Activated naive CD8-positive, alpha-beta T cell treated with anti-CD3 and anti-CD28 coated beads for 36 hours (primary cell): ENCODE measurements around the gene MST1. TPM values are rescaled to one million over a fixed set of nuclear protein-coding genes. Genes with fewer than 3 reads are reported as not detected.

Experiments
- DNase-seq: peaks from one replicate; pipeline ENCODE4 v3.0.0; 2021
- H3K27ac Mint-ChIP-seq: one replicate; pipeline ENCODE4 v1.8.0; 2022; ENCODE audit warnings: mild to moderate bottlenecking, moderate library complexity, mixed read lengths
- H3K27me3 Mint-ChIP-seq: one replicate; pipeline ENCODE4 v1.8.0; 2022; ENCODE audit warnings: mild to moderate bottlenecking, mixed read lengths
- H3K36me3 Mint-ChIP-seq: one replicate; pipeline ENCODE4 v1.8.0; 2021; ENCODE audit warnings: mild to moderate bottlenecking, mixed read lengths
- H3K4me1 Mint-ChIP-seq: one replicate; pipeline ENCODE4 v1.8.0; 2021; ENCODE audit warnings: mixed read lengths
- H3K4me3 Mint-ChIP-seq: one replicate; pipeline ENCODE4 v1.8.0; 2022; ENCODE audit warnings: mild to moderate bottlenecking, moderate library complexity, mixed read lengths
- H3K9me3 Mint-ChIP-seq: one replicate; pipeline ENCODE4 v1.8.0; 2022; ENCODE audit warnings: mixed read lengths
- total RNA-seq, 2 experiments: library from RNA; stranded (reverse); gene quantifications; one replicate each; pipeline ENCODE4 v1.2.3, GENCODE V29; 2021

MST1 gene
- total RNA-seq, 2 experiments from 2014 or later, result 6.7 to 8.4 TPM

DNA sequence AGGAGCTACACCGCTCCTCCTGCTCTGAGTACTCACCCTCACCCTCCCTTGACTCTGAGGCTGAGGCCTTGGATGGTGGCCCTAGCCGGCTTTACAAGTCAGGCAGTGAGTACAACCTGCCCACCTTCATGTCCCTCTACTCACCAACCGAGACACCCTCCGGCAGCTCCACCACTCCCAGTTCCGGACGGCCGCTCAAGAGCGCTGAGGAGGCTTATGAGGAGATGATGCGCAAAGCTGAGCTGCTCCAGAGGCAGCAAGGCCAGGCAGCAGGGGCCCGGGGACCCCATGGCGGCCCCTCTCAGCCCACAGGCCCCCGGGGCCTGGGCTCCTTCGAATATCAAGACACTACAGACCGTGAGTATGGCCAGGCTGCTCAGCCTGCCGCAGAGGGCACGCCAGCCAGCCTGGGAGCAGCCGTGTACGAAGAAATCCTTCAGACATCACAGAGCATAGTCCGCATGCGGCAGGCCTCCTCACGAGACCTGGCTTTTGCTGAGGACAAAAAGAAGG lies 36.3 kb downstream of the MST1 start:
- Mint-ChIP-seq H3K4me1 (no peaks in the 10 kb centered on the region), H3K27ac (no peak overlapping the region), H3K9me3 (no peaks in the 10 kb centered on the region), H3K4me3 (no peak overlapping the region), H3K36me3 (no peaks in the 10 kb centered on the region), H3K27me3 (no peaks in the 10 kb centered on the region)
- no peak for DNase-seq

DNA sequence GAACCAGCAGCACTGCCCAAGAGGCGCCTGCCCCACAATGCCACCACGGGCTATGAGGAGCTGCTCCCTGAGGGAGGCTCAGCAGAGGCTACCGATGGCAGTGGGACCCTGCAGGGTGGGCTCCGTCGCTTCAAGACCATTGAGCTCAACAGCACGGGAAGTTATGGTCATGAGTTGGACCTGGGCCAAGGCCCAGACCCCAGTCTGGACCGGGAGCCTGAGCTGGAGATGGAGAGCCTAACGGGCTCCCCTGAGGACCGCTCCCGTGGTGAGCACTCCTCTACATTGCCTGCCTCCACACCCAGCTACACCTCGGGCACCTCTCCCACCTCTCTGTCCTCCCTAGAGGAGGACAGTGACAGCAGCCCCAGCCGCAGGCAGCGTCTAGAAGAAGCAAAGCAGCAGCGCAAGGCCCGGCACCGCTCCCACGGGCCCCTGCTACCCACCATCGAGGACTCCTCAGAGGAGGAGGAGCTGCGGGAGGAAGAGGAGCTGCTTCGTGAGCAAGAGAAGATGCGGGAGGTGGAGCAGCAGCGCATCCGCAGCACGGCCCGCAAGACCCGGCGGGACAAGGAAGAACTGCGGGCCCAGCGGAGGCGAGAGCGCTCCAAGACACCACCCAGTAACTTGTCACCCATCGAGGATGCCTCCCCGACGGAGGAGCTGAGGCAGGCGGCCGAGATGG lies 36.9 kb downstream of the MST1 start:
- Mint-ChIP-seq H3K9me3 (no peaks in the 10 kb centered on the region), H3K27ac (no peak overlapping the region)

DNA sequence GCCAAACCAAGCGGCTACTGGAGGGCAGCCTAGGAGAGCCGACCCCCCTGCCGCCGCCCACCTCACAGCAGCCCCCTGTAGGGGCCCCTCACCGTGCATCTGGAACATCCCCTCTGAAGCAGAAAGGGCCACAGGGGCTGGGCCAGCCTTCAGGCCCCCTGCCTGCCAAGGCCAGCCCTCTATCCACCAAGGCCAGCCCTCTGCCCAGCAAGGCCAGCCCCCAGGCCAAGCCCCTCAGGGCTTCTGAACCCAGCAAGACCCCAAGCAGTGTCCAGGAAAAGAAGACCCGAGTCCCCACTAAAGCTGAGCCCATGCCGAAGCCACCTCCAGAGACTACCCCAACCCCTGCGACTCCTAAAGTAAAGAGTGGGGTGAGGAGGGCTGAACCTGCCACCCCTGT lies 38.6 kb downstream of the MST1 start:
- DNase-seq, result no peak
- Mint-ChIP-seq H3K36me3 (no peaks in the 10 kb centered on the region), H3K4me1 (no peaks in the 10 kb centered on the region), H3K9me3 (no peaks in the 10 kb centered on the region), H3K27ac (no peak overlapping the region), H3K27me3 (no peaks in the 10 kb centered on the region), H3K4me3 (no peak overlapping the region)

More for the DNA sequence above, 36.9 kb downstream of the MST1 start:
- no peaks in the 10 kb centered on the region for H3K4me1 Mint-ChIP-seq
- H3K27me3 Mint-ChIP-seq, result no peaks in the 10 kb centered on the region
- H3K4me3 Mint-ChIP-seq, result no peak overlapping the region
- no peaks in the 10 kb centered on the region for H3K36me3 Mint-ChIP-seq
- no peak for DNase-seq

DNA sequence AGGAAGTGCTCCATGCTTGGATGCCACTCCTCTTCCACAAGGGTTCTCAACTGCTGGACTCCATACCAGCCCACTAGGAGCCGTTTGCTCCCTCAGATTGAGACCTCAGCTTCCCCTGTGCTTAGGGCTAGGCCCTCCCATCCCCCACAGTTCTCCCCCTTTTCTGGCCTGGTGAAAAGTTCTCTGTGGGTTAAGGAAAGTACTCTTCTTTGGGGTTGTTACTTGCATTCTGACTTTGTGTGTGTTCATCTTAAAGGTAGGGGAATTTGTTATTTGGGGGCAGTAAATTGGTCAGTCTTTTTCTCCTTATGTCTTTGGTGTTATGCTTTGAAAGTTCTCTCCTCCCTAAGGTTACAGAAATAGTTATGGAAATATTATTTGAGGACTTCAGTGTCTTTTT lies 39.1 kb downstream of the MST1 start:
- no peak for DNase-seq
- H3K4me3 Mint-ChIP-seq, result no peak overlapping the region

DNA sequence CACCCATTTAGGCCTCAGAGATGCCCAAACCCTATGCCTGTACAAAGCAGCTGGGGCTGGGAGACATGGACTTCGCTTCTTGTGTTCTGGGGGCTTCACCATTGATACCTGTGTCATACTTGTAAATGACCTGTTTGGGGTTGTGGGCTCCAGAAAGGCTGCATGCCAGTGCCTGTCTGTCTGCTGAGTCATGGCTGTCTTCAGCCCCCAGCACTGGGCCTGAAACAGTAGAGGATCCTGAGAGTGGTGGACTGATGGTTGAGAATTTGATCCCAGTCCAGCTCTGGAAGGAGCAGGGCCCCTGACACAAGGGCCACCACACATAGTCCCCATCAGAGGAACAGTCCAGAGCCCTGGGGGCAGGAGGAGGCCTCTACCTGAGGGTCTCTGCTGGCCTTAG lies 39.7 kb downstream of the MST1 start:
- no peak overlapping the region for H3K4me3 Mint-ChIP-seq
- no peak for DNase-seq
- H3K27me3 Mint-ChIP-seq, result no peaks in the 10 kb centered on the region
- H3K27ac Mint-ChIP-seq, result no peak overlapping the region
- H3K9me3 Mint-ChIP-seq, result no peaks in the 10 kb centered on the region
- H3K36me3 Mint-ChIP-seq, result no peaks in the 10 kb centered on the region
- no peaks in the 10 kb centered on the region for H3K4me1 Mint-ChIP-seq

More for the DNA sequence above, 39.1 kb downstream of the MST1 start:
- H3K27me3 Mint-ChIP-seq, result no peaks in the 10 kb centered on the region
- no peaks in the 10 kb centered on the region for H3K9me3 Mint-ChIP-seq
- no peak overlapping the region for H3K27ac Mint-ChIP-seq
- H3K36me3 Mint-ChIP-seq, result no peaks in the 10 kb centered on the region
- no peaks in the 10 kb centered on the region for H3K4me1 Mint-ChIP-seq

DNA sequence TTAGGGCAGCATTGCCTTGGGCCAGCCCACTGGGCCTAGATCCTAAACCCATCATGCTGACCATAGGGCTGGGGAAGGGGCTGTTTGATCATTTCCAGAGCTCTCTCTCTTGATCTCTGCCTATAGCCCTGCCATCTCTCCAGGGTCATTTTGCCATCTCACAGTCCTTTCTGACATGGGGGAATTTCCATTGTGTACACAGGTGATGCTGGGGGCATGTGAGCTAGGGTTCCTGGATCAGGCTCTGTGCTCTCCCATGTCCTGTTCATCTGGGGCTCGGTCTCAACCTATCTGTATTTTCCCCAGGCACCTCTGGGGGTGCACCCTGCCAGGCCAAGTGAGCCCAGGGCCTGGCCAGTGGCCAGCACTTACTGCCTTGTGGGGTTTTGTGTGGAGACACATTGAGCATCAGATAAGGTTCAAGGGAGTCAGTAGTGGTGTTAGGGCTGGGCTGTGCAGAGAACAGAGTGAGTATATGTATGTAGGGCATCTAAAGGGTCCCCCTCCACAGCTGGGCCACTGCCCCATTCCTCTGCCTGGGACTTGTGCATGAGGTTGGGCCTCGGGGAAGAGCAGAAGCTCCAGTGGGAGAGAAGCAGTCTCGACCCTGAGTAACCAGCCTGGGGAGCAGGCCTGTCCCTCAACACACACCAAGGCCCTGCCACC lies 40.8 kb downstream of the MST1 start:
- Mint-ChIP-seq H3K36me3 (no peaks in the 10 kb centered on the region), H3K27ac (no peak overlapping the region), H3K9me3 (no peaks in the 10 kb centered on the region), H3K4me3 (no peak overlapping the region), H3K4me1 (no peaks in the 10 kb centered on the region), H3K27me3 (no peaks in the 10 kb centered on the region)
- DNase-seq, result no peak

DNA sequence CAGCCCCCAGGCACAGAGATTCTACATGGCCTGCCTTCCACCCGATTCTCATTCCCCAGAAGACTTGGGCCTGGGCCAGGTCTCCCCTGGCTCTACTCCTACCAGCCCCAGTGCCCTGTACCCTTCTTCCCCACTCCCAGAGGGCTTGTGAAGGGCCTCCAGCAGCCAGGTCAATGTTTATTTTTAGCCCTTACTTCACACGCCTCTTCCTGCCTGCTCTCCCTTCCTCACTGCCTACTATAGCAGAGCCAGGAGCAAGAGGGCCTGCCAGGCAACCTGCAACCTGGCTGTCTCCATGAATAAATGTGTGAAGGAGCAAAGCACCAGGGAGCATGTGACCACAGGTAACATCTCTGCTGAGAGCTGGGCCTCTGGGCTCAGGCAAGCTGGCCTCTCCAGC lies 41.5 kb downstream of the MST1 start:
- H3K9me3 Mint-ChIP-seq, result no peaks in the 10 kb centered on the region
- no peak overlapping the region for H3K4me3 Mint-ChIP-seq
- no peak for DNase-seq
- H3K4me1 Mint-ChIP-seq, result no peaks in the 10 kb centered on the region
- H3K27ac Mint-ChIP-seq, result no peak overlapping the region
- no peaks in the 10 kb centered on the region for H3K36me3 Mint-ChIP-seq
- no peaks in the 10 kb centered on the region for H3K27me3 Mint-ChIP-seq

DNA sequence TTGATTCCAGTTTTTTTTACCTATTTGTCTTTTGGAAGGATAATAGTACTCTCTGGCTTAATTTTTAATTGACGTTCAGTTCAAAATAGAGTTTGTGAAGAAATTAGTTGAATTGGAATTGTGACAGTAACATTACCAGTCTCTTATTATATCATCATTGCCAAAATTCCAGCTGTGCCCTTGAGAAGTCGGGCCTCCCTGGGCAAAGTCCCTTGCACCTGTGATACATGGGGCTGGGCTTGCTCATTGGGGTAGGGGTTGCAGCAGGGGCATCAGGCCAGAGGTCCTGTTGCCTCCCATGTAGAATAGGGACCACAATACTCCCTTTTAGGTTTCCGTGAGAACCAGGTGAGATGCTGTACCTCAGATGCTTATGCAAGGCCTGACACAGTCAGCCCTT lies 43.0 kb downstream of the MST1 start:
- no peak for DNase-seq
- Mint-ChIP-seq H3K4me3 (no peak overlapping the region), H3K4me1 (no peaks in the 10 kb centered on the region), H3K9me3 (no peaks in the 10 kb centered on the region), H3K36me3 (no peaks in the 10 kb centered on the region), H3K27ac (no peak overlapping the region), H3K27me3 (no peaks in the 10 kb centered on the region)

DNA sequence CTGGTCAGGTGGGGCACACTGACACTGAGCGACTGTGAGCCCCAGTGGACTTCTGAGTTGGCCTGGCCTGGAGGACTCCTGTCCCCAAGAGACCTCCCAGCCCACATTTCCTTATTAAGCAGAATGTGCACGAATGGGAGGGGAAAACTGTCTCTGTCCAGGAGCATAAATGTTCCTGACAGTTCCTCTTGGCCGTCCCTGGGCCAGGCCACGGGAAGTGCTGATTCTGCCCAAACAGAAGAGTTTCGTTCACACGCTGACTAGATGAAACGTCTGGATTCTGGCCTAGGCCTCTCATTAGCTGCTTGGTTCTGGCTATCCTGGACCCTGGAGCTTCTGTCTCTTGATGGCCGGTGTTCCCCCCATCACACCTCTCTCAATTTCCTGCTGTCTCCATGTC lies 44.6 kb downstream of the MST1 start:
- no peaks in the 10 kb centered on the region for H3K4me1 Mint-ChIP-seq
- no peaks in the 10 kb centered on the region for H3K9me3 Mint-ChIP-seq
- no peaks in the 10 kb centered on the region for H3K27me3 Mint-ChIP-seq
- no peaks in the 10 kb centered on the region for H3K36me3 Mint-ChIP-seq
- H3K27ac Mint-ChIP-seq, result no peak overlapping the region
- no peak for DNase-seq
- H3K4me3 Mint-ChIP-seq, result no peak overlapping the region

DNA sequence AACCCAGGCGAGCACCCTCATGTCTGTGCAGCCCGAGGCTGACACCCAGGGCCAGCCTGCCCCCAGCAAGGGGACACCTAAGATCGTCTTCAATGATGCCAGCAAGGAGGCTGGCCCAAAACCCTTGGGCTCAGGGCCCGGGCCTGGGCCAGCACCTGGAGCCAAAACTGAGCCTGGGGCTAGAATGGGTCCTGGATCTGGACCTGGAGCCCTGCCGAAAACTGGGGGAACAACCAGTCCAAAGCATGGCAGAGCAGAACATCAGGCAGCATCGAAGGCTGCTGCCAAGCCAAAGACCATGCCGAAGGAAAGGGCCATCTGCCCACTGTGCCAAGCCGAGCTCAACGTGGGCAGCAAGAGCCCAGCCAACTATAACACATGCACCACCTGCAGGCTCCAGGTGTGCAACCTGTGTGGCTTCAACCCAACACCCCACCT lies 46.5 kb downstream of the MST1 start:
- Mint-ChIP-seq H3K9me3 (no peaks in the 10 kb centered on the region), H3K4me1 (no peaks in the 10 kb centered on the region), H3K27me3 (no peaks in the 10 kb centered on the region), H3K36me3 (no peaks in the 10 kb centered on the region), H3K27ac (no peak overlapping the region), H3K4me3 (no peak overlapping the region)
- DNase-seq, result no peak

DNA sequence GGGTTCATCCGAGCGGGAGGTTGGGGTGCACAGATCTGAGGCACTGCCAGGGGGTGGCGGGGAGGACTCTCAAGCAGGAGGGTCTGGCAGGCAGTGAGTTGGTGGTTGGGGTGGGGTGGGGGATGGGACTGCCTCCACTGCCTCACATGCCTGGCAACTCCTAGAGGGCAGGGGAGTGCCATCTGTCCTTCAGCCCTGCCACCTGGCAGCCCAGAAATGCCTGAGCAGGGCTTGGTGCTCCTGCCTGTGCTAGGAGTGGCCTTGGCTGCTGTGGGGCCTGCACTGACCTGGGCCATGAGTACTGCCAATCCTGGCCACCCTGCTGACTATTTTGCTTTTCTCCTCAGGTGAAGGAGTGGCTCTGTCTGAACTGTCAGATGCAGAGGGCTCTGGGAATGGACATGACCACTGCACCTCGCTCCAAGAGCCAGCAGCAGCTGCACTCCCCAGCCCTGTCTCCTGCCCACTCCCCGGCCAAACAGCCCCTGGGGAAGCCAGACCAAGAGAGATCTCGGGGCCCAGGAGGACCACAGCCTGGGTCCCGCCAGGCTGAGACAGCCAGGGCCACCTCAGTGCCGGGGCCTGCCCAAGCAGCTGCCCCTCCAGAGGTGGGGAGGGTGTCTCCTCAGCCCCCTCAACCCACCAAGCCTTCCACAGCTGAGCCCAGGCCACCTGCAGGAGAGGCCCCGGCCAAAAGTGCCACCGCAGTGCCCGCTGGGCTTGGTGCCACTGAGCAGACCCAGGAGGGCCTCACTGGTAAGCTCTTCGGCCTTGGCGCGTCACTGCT lies 47.2 kb downstream of the MST1 start:
- DNase-seq, result no peak
- no peaks in the 10 kb centered on the region for H3K36me3 Mint-ChIP-seq
- no peaks in the 10 kb centered on the region for H3K27me3 Mint-ChIP-seq
- H3K4me1 Mint-ChIP-seq, result peaks cover under 1% of the 10 kb centered on the region
- no peak overlapping the region for H3K27ac Mint-ChIP-seq
- H3K9me3 Mint-ChIP-seq, result no peaks in the 10 kb centered on the region
- H3K4me3 Mint-ChIP-seq, result no peak overlapping the region

DNA sequence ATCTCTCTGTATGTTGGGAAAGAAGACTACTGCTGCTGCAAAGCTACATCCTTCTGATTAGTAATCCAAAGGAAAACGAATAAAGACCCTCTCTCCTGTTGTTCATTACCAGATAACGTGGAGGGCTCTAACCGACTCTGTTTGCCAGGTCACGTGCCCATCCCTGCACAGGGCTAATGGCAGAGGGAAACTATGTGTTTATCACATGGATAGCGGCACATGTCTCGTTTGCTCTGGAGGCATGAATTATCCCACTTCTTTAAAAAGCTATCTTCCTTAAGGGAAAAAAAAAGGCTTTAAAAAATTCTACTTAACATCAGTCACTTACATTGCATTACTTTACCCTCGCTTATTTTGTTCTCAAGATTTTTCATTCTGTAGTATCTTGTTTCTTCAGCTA lies 48.0 kb downstream of the MST1 start:
- Mint-ChIP-seq H3K9me3 (no peaks in the 10 kb centered on the region), H3K27ac (no peak overlapping the region), H3K27me3 (no peaks in the 10 kb centered on the region), H3K4me3 (no peak overlapping the region), H3K4me1 (peaks cover 2% of the 10 kb centered on the region), H3K36me3 (no peaks in the 10 kb centered on the region)
- DNase-seq, result no peak

DNA sequence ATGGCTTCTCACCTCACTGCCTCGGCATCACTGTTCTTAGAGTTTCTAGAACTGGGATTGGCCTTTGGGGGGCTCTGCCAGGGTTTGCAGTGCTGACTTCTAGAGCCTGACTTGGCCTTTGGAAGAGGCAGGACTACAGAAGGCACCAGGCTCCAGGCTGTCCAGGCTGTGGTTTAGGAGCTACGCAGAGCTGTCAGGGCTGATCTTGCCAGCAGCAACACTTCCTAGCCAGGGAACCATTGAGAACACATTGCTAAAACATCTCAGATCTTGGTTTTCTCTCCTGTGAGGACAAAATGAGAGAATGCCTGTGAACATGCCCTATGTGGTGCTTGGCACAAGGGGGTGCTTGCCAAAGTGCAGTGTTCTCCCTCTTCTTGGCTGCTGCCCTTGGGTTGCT lies 49.7 kb downstream of the MST1 start:
- Mint-ChIP-seq H3K27me3 (no peaks in the 10 kb centered on the region), H3K9me3 (no peaks in the 10 kb centered on the region), H3K4me1 (peaks cover 2% of the 10 kb centered on the region), H3K36me3 (no peaks in the 10 kb centered on the region), H3K4me3 (no peak overlapping the region), H3K27ac (no peak overlapping the region)
- no peak for DNase-seq

DNA sequence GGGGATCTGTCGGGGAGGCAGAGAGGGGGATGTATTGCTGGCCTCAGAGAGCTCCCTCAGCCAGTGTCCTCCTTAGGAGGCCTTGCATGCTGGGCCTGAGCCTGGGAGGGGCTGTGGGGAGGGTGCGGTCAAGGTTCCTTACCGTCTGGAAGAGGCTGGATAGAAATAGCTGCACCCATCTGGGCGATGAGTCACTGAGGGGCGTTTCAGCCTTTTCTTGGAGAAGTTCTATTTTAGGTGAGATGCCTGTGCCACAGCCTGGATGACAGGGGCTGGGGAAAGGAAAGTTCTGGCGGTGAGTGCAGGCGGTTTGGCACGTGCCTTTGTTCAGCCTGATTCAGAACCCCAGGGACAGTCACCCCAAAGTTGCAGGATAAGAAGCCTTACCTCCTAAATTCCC lies 50.8 kb downstream of the MST1 start:
- H3K4me1 Mint-ChIP-seq, result peaks cover 2% of the 10 kb centered on the region
- no peak overlapping the region for H3K4me3 Mint-ChIP-seq
- no peak overlapping the region for H3K27ac Mint-ChIP-seq
- H3K27me3 Mint-ChIP-seq, result peaks cover 3% of the 10 kb centered on the region
- no peaks in the 10 kb centered on the region for H3K36me3 Mint-ChIP-seq
- no peaks in the 10 kb centered on the region for H3K9me3 Mint-ChIP-seq
- no peak for DNase-seq

DNA sequence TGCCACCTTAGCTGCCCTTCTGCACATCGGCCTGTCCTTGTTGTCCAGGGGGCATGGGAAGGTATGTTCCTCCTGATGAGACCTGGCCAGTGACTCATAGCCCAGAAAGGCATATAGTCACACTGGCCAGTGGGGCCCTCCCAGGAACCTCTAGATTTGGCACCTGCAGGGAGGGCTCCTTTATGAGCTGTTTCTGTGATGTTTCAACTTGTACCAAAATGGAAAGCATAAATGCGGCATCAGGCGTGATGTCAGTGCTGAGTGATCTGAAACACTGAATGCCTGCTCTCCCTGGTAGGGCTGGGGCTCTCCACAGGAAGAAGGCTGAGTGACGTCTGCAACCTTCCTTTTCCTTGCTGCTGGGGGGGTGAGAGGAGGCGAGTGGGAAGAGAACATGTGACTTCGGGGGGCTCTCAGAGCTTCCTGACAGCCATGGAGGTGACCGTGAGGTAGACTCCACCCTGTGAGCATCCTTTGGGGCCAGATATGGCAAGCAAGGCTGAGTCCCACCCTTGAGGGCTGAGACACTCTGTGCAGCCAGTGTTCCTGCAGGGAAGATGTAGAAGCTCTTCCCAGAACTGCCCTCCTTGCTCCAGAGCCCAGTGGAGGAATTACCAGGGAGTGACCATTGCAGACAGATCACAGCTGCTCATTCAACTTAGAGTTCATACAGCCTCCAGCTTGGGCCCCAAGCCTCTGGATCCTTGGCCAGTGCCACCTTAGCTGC lies 52.2 kb downstream of the MST1 start:
- peaks cover 2% of the 10 kb centered on the region for H3K4me1 Mint-ChIP-seq
- no peaks in the 10 kb centered on the region for H3K36me3 Mint-ChIP-seq
- peaks cover 3% of the 10 kb centered on the region for H3K27me3 Mint-ChIP-seq
- H3K27ac Mint-ChIP-seq, result no peak overlapping the region
- DNase-seq, result no peak
- no peak overlapping the region for H3K4me3 Mint-ChIP-seq
- no peaks in the 10 kb centered on the region for H3K9me3 Mint-ChIP-seq
